Heart left ventricle (tissue), 16 donors: ENCODE measurements around the gene CD300LB. TPM values are rescaled to one million over a fixed set of nuclear protein-coding genes. Genes with fewer than 3 reads are reported as not detected.

ENCODE experiments used
- ATAC-seq, 4 donors: fragments of 200-7000 bp; cut with Tn5 transposase; one replicate each; pipeline ENCODE4 v1.9.1; 2020 to 2022; ENCODE audit warnings: moderate library complexity in 4 of 4, mild to moderate bottlenecking in 3 of 4, moderate number of reproducible peaks in 1 of 4
- DNase-seq, 5 donors: peaks; one replicate each; pipeline ENCODE4 v3.0.0-alpha.2; 2020
- H3K27ac ChIP-seq, 12 donors: fragments of 200-600 bp; sonication (generic) in 4 of 12; one replicate each; pipeline versions ENCODE4 v1.5.0 to v1.8.0; 2016 to 2022; ENCODE audit warnings: mild to moderate bottlenecking in 2 of 12
- H3K27me3 ChIP-seq, 9 donors: fragments of 200-600 bp; sonication (generic) in 2 of 9; one replicate each; pipeline versions ENCODE4 v1.5.1 to v1.8.0; 2016 to 2022; ENCODE audit warnings: mild to moderate bottlenecking in 3 of 9
- H3K36me3 ChIP-seq, 9 donors: fragments of 200-600 bp; sonication (generic) in 2 of 9; one replicate each; pipeline versions ENCODE4 v1.5.0 to v1.8.0; 2018 to 2022; ENCODE audit warnings: mild to moderate bottlenecking in 2 of 9
- H3K4me1 ChIP-seq, 12 donors: fragments of 200-600 bp; sonication (generic) in 4 of 12; one replicate each; pipeline versions ENCODE4 v1.5.0 to v1.8.0; 2016 to 2022; ENCODE audit warnings: mild to moderate bottlenecking in 3 of 12
- H3K4me3 ChIP-seq, 12 donors: fragments of 200-600 bp; sonication (generic) in 4 of 12; one replicate each; pipeline versions ENCODE4 v1.5.0 to v1.8.0; 2017 to 2022; ENCODE audit warnings: mild to moderate bottlenecking in 9 of 12, moderate library complexity in 4 of 12
- H3K9me3 ChIP-seq, 12 donors: fragments of 200-600 bp; sonication (generic) in 4 of 12; one replicate each; pipeline versions ENCODE4 v1.5.0 to v1.8.0; 2016 to 2022; ENCODE audit warnings: mild to moderate bottlenecking in 1 of 12
- CTCF ChIP-seq, 12 donors: fragments of 200-600 bp; sonication (generic) in 4 of 12; IDR thresholded peaks; one replicate each; pipeline versions ENCODE4 v1.5.0 to v1.8.0; 2018 to 2022; ENCODE audit warnings: antibody characterized with exemption in 12 of 12, mild to moderate bottlenecking in 5 of 12
- POLR2A ChIP-seq, 2 donors: fragments of 450-650 bp; IDR thresholded peaks; one replicate each; pipeline ENCODE4 v1.6.1; 2017; ENCODE audit warnings: antibody characterized with exemption in 2 of 2, mild to moderate bottlenecking in 2 of 2, moderate library complexity in 2 of 2
- WGBS, 4 donors: extraction: QIAGEN DNeasy Blood & Tissue Kit in 2 of 4; methylation state at CpG; one replicate each; pipeline versions ENCODE4 v1.1.5 to v1.1.7; 2013 to 2018; 5-methylcytosine and 5-hydroxymethylcytosine counted together
- intact Hi-C, 10 donors: fragments of 100-400 bp; cut with DNase I; formaldehyde crosslinking; loops; one replicate each; pipeline versions ENCODE4 v1.11.1 to v1.14.2; 2022
- polyA plus RNA-seq, 2 donors: library from polyadenylated mRNA; stranded (reverse); fragments of 200-250 nt; gene quantifications; one replicate each; pipeline ENCODE4 v1.2.3, GENCODE V29; 2013
- total RNA-seq, 9 donors: library from RNA; depleted of rRNA in 2 of 9; stranded (reverse); fragments of >200 nt in 2 of 9; fragmentation: NEBNext Ultra II Directional in 3 of 9; extraction: Animal tissue kit (Norgen Biotek cat#: 25700) in 3 of 9; gene quantifications; one replicate each; pipeline versions ENCODE4 v1.1.0 to v1.2.4, GENCODE V29; 2016 to 2023
- donor health status: ischemic (EF 13 %, LVEDD 7.1; RV severe dilation, severe dysfunction).
- donor health status: healthy with polysubstance abuse.
- donor health status: DM: no; HTN: yes; CAD: no.
- donor health status: DM: no; HTN: no; CAD: no.
- donor health status: ischemic (EF 25% LVEDD 6.9; RV normal size, moderate dysfunction).
- donor health status: ischemic (EF 25% LVEDD 5.7; RV mildly dilated, moderate dysfunction).
- donor health status: healthy.
- donor health status: DM: yes; HTN: yes; CAD: no.
- donor health status: ischemic (EF 35%, LVEDD 5.7; RV mildly dilated, moderate dysfunction).
- donor health status: nonischemic (EF 11% LVEDD 7.7; RV severe dilation, severe dysfunction).
- donor health status: DM: yes; HTN: yes; CAD: no.
- donor health status: PGD.
- donor health status: ischemic (EF 29% LVEDD 5.4; RV normal size, mild dysfunction).
- donor health status: nonischemic (EF 23%, LVEDD 6.1; RV moderate dilation, normal function).

CD300LB gene
- total and polyA plus RNA-seq, 11 donors = 0.14 to 2.3 (median 0.26) TPM; not detected in 4

DNA sequence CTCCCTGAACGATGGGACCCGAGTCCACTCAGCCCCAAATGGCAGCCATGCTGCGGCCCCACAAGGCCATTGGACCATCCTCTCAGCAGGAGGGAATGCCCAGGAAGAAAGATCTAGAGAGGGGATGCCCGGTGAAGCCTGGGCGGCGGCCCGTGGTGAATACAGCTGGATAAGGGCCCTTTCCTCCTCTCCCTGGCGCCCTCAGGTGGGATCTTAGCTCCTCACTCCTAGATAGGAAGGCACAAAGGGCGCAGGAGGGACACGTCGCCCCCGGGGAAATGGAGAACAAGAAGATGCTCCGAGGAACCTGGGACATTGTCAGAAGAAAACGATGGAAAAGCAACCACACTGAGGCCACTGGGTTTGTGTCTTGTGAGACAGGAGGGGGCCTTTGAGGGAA lies 12.1 kb upstream of the CD300LB start:
- no peak for TF ChIP-seq POLR2A (IDR thresholded peaks at IDR 0.05)
- TF ChIP-seq CTCF (IDR thresholded peaks at IDR 0.05) = no peak
- Histone ChIP-seq H3K9me3 (no peaks in the 10 kb centered on the region), H3K4me3 (no peak overlapping the region), H3K27me3 (peaks cover 0 to 5% (median 0%) of the 10 kb centered on the region in 9 donors), H3K27ac (no peak overlapping the region), H3K4me1 (peaks cover 0 to 7% (median 0%) of the 10 kb centered on the region in 12 donors), H3K36me3 (no peaks in the 10 kb centered on the region)
- intact Hi-C loops = no loop called here
- no peak for ATAC-seq
- DNase-seq = no peak
- WGBS, 4 donors = 68 to 79% (median 75%) methylated on average over 14 of the region's 14 CpGs

DNA sequence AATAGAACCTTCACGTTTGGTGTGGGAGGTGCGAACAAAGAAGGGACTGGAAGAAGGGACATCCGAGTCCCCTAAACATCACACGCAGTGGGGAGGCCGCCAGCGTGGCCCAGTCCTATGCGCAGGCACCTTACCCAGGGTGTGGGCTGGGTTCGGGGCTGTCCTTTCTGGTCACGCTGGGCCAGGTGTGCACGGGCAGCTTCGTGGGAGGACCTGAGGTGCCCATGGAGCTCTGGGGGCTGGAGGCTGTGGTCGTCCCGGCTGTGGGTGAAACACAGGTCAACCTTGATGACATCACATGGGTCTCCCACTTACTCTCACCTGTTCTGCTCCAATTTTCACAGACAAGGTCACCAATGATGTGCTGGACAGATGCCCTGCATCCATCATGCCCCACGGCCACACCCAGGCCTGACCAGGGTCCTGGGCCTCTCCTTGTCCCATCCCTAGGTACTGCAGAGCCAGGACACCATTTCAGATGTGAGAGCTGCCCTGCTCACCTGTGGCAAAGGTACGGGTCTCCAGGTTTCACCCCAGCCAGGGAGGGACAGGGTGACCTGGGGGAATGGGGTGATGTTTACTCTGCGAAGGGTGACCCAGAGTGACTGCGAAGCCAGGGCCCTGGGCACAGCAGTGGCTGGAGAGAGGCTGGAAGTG lies 11.6 kb upstream of the CD300LB start:
- ATAC-seq (no peak), DNase-seq (no peak)
- H3K4me1 ChIP-seq = peaks cover 0 to 7% (median 0%) of the 10 kb centered on the region in 12 donors
- H3K27ac ChIP-seq = no peak overlapping the region
- TF ChIP-seq CTCF (IDR thresholded peaks at IDR 0.05) (no peak), POLR2A (IDR thresholded peaks at IDR 0.05) (no peak)
- H3K36me3 ChIP-seq = no peaks in the 10 kb centered on the region
- WGBS, 4 donors = 83 to 90% (median 89%) methylated on average over 15 to 17 of the region's 17 CpGs
- peaks cover 0 to 5% (median 0%) of the 10 kb centered on the region in 9 donors for H3K27me3 ChIP-seq
- H3K9me3 ChIP-seq = no peaks in the 10 kb centered on the region
- no peak overlapping the region for H3K4me3 ChIP-seq
- intact Hi-C loops = no loop called here

DNA sequence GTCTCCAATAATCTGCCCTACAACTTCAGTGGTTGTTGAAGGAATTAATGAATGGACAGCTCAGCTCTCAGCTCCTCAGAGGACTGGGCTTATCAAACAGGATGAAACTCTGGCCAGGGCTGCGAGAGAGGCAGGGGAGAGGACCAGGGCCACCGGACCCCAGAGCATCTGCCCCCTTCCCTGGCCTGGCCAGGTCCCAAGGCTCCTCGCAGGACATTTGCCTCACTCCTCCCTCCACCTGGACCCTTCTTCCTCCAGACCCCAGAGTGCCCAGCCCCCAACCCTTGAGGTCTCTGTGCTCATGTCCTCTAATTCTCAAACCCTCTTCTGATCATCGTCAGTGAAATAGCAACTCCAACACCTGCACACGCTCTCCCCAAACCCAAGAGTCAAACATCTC lies 10.9 kb upstream of the CD300LB start:
- intact Hi-C loops = no loop called here
- no peak for ATAC-seq
- DNase-seq = no peak
- H3K9me3 ChIP-seq = no peaks in the 10 kb centered on the region
- 68 to 81% (median 72%) methylated on average over 5 of the region's 5 CpGs for WGBS, 4 donors
- no peak overlapping the region for H3K4me3 ChIP-seq
- H3K36me3 ChIP-seq = no peaks in the 10 kb centered on the region
- peaks cover 0 to 5% (median 0%) of the 10 kb centered on the region in 9 donors for H3K27me3 ChIP-seq
- TF ChIP-seq CTCF (IDR thresholded peaks at IDR 0.05) = no peak
- no peak overlapping the region for H3K27ac ChIP-seq
- H3K4me1 ChIP-seq = peaks cover 0 to 7% (median 0%) of the 10 kb centered on the region in 12 donors

- intact Hi-C loops = no loop called here
- peaks cover 0 to 5% (median 0%) of the 10 kb centered on the region in 9 donors for H3K27me3 ChIP-seq
Measured at GRCh38 chr17:74541176-74542111, 10.2 kb upstream of the CD300LB start.

More at GRCh38 chr17:74541176-74542111, 10.2 kb upstream of the CD300LB start:
- Histone ChIP-seq H3K9me3 (no peaks in the 10 kb centered on the region), H3K36me3 (no peaks in the 10 kb centered on the region), H3K4me3 (no peak overlapping the region), H3K4me1 (peaks cover 0 to 5% (median 0%) of the 10 kb centered on the region in 12 donors), H3K27ac (no peak overlapping the region)
- WGBS, 4 donors = 71 to 83% (median 77%) methylated on average over 19 to 23 of the region's 23 CpGs
- no peak for ATAC-seq
- TF ChIP-seq CTCF (IDR thresholded peaks at IDR 0.05) (no peak), POLR2A (IDR thresholded peaks at IDR 0.05) (no peak)
- no peak for DNase-seq
